SK-N-MC (cell line): Measurements from ENCODE around the gene SEC31B.

Experiments used
- EZH2 ChIP-seq: fragments of 200-600 bp; sonication (generic); IDR thresholded peaks from one replicate; pipeline ENCODE4 v1.6.1; 2017; ENCODE audit warnings: antibody characterized with exemption
- FOXP2 ChIP-seq: optimal IDR thresholded peaks from 2 replicates; pipeline ENCODE3; 2011; ENCODE audit warnings: mild to moderate bottlenecking, moderate library complexity; ENCODE audit not compliant: insufficient read depth; ENCODE audit errors: extremely low read length, control extremely low read depth
- POLR2AphosphoS5 ChIP-seq: IDR thresholded peaks from 2 replicates; pipeline ENCODE4 v1.6.1; 2012; ENCODE audit warnings: mild to moderate bottlenecking, low read depth, low read length, borderline replicate concordance

DNA sequence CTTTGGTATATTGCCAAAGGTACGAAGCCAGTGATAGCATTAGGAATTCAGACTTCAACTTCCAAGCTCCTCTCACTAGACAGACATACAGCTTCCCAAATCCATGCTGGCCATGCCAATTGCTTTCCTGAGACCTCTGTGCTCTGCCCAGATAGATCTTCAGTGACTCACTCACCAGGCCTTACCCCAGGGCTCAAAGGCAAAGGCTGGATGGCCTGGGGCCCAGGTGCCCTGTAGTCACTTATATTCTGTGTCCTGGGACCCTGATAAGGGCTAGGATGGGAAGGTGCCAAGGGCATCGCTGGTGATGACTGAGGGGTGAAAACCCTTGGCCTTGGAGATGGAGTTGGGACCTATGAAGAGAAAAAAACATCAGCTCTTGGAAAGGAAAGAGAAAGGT lies 29.1 kb downstream of the SEC31B start:
- TF ChIP-seq POLR2AphosphoS5 (no peak), EZH2 (no peak), FOXP2 (no peak)
